Osteoblast (primary cell): ENCODE measurements around the gene ZNF775. TPM values are rescaled to one million over a fixed set of nuclear protein-coding genes. Genes with fewer than 3 reads are reported as not detected.

Source experiments
- DNase-seq: peaks from one replicate; pipeline ENCODE4 v3.0.0; 2011; ENCODE audit warnings: low spot score, mixed read lengths; ENCODE audit not compliant: insufficient read length; ENCODE audit errors: missing footprints
- H2AFZ ChIP-seq: 2 replicates; pipeline ENCODE4 v1.6.0; 2011; ENCODE audit warnings: mild to moderate bottlenecking, low read length
- H3K27ac ChIP-seq: 2 replicates; pipeline ENCODE4 v1.5.1; 2011; ENCODE audit warnings: mild to moderate bottlenecking, low read depth, low read length, moderate library complexity
- H3K27me3 ChIP-seq: 2 replicates; pipeline ENCODE4 v1.6.0; 2012; ENCODE audit warnings: mild to moderate bottlenecking, control low read depth, inconsistent platforms, low read length, moderate library complexity; ENCODE audit not compliant: insufficient read depth
- H3K36me3 ChIP-seq: 2 replicates; pipeline ENCODE4 v1.5.1; 2011; ENCODE audit warnings: mild to moderate bottlenecking, low read length, control low read depth, moderate library complexity; ENCODE audit not compliant: insufficient read depth
- H3K4me1 ChIP-seq: 2 replicates; pipeline ENCODE4 v1.5.1; 2011; ENCODE audit warnings: mild to moderate bottlenecking, low read length, control low read depth, moderate library complexity; ENCODE audit not compliant: insufficient read depth
- H3K4me2 ChIP-seq: 2 replicates; pipeline ENCODE4 v1.6.0; 2011; ENCODE audit warnings: mild to moderate bottlenecking, low read length; ENCODE audit not compliant: insufficient read depth
- H3K4me3 ChIP-seq: fragments of 200-600 bp; sonication (generic); 3 replicates; pipeline ENCODE4 v1.5.1; 2012; ENCODE audit warnings: mild to moderate bottlenecking, low read length, inconsistent platforms; ENCODE audit not compliant: insufficient read depth
- H3K79me2 ChIP-seq: 2 replicates; pipeline ENCODE4 v1.6.0; 2012; ENCODE audit warnings: mild to moderate bottlenecking, low read length, control low read depth, inconsistent platforms; ENCODE audit not compliant: insufficient read depth
- H3K9me3 ChIP-seq: 2 replicates; pipeline ENCODE4 v1.5.1; 2011; ENCODE audit warnings: low read depth, low read length, control low read depth
- H4K20me1 ChIP-seq: 2 replicates; pipeline ENCODE4 v1.6.0; 2012; ENCODE audit warnings: mild to moderate bottlenecking, low read length, control low read depth; ENCODE audit not compliant: insufficient read depth
- total RNA-seq: library from RNA; depleted of rRNA; stranded (reverse); fragments of >200 nt; gene quantifications from 2 replicates; pipeline ENCODE4 v1.2.3, GENCODE V29; 2012
- TF ChIP-seq, protein P1 (sequence below): IDR thresholded peaks from 2 replicates; pipeline ENCODE4 v1.5.1; 2011; ENCODE audit warnings: mild to moderate bottlenecking, low read depth, low read length, moderate library complexity; ENCODE audit errors: extremely low read depth

Gene ZNF775
- total RNA-seq, 1 donor: 6.2 TPM

DNA sequence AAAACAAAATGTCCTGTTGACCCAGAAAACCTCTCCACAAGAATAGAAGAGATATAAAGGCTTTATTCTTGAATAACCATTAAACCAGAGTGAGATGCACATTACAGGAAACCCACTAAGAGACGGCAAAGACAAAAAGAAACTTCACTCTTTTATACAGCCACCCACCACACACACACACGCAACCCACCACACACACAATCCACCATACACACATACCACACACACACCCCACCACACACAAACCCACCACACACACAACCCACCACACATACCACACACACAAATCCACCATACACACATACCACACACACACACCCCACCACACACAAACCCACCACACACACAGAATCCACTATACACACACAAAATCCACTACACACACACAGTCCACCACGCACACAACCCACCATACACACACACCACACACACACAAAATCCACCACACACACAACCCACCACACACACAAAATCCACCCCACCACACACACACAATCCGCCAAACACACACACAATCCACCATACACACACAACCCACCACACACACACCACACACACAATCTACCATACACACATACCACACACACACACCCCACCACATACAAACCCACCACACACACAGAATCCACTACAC is 20.0 kb upstream of the ZNF775 start:
- TF ChIP-seq, protein P1, sequence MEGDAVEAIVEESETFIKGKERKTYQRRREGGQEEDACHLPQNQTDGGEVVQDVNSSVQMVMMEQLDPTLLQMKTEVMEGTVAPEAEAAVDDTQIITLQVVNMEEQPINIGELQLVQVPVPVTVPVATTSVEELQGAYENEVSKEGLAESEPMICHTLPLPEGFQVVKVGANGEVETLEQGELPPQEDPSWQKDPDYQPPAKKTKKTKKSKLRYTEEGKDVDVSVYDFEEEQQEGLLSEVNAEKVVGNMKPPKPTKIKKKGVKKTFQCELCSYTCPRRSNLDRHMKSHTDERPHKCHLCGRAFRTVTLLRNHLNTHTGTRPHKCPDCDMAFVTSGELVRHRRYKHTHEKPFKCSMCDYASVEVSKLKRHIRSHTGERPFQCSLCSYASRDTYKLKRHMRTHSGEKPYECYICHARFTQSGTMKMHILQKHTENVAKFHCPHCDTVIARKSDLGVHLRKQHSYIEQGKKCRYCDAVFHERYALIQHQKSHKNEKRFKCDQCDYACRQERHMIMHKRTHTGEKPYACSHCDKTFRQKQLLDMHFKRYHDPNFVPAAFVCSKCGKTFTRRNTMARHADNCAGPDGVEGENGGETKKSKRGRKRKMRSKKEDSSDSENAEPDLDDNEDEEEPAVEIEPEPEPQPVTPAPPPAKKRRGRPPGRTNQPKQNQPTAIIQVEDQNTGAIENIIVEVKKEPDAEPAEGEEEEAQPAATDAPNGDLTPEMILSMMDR: no peak
- no peaks in the 10 kb centered on the region for H3K27me3 ChIP-seq
- H3K4me3 ChIP-seq: no peak overlapping the region
- H3K4me1 ChIP-seq: peaks cover 6% of the 10 kb centered on the region
- no peaks in the 10 kb centered on the region for H3K79me2 ChIP-seq
- no peaks in the 10 kb centered on the region for H3K36me3 ChIP-seq
- H3K27ac ChIP-seq: no peak overlapping the region
- no peak overlapping the region for H2AFZ ChIP-seq
- H4K20me1 ChIP-seq: no peaks in the 10 kb centered on the region
- no peak overlapping the region for H3K4me2 ChIP-seq
- no peaks in the 10 kb centered on the region for H3K9me3 ChIP-seq
- no peak for DNase-seq

DNA sequence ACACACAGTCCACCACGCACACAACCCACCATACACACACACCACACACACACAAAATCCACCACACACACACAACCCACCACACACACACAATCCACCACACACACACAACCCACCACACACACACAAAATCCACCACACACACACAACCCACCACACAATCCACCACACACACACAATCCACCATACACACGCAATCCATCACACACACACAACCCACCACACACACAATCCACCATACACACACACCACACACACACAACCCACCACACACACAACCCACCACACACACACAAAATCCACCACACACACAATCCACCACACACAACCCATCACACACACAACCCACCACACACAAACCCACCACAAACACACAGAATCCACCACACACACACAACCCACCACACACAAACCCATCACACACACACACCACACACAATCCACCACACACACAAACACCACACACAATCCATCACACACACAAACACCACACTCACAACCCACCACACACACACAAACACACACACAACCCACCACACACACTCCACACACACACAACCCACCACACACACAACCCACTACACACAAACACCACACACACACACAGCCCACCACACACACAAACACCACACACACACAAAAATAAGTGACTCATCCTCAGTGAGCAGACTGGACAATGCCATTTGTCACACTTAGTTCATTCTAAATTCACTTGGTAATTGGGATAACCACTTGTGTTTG is 19.3 kb upstream of the ZNF775 start:
- H3K36me3 ChIP-seq: no peaks in the 10 kb centered on the region
- no peak for DNase-seq
- no peak overlapping the region for H3K27ac ChIP-seq
- H2AFZ ChIP-seq: no peak overlapping the region
- no peaks in the 10 kb centered on the region for H3K79me2 ChIP-seq
- no peaks in the 10 kb centered on the region for H3K9me3 ChIP-seq
- no peaks in the 10 kb centered on the region for H4K20me1 ChIP-seq
- peaks cover 6% of the 10 kb centered on the region for H3K4me1 ChIP-seq
- H3K4me2 ChIP-seq: no peak overlapping the region
- H3K4me3 ChIP-seq: no peak overlapping the region
- H3K27me3 ChIP-seq: no peaks in the 10 kb centered on the region
- TF ChIP-seq, protein P1: no peak

DNA sequence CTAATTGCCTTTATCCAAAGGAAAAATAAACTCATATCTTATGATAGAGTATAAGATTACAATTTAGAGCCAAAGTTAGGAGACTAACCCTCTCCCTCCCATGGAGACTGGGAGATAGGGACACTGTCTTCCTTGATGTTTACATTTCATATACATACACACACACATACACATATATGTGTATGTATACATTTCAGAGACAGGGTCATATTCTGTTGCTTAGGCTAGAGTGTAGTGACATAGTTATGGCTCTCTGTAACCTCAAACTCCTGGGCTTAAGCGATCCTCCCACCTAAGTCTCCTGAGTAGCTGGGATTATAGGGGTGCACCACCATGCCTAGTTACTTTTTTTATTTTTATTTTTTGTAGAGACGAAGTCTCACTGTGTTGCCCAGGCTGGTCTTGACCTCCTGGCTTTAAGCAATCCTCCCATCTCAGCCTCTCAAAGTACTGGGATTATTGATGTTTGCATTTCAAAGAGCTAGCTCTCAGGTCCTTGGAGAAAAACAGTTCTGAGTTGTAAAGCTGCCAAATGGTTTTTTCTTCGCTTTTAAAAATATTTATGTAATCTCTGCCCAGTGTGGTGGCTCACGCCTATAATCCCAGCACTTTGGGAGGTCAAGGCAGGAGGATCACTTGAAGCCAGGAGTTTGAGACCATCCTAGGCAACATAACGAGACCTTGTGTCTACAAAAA is 18.6 kb upstream of the ZNF775 start:
- Histone ChIP-seq H3K27me3 (no peaks in the 10 kb centered on the region), H2AFZ (no peak overlapping the region), H3K27ac (no peak overlapping the region), H3K4me3 (no peak overlapping the region), H3K79me2 (no peaks in the 10 kb centered on the region), H3K4me2 (no peak overlapping the region), H3K36me3 (no peaks in the 10 kb centered on the region), H3K4me1 (peaks cover 4% of the 10 kb centered on the region), H4K20me1 (no peaks in the 10 kb centered on the region), H3K9me3 (no peaks in the 10 kb centered on the region)
- TF ChIP-seq, protein P1: no peak
- DNase-seq: no peak

DNA sequence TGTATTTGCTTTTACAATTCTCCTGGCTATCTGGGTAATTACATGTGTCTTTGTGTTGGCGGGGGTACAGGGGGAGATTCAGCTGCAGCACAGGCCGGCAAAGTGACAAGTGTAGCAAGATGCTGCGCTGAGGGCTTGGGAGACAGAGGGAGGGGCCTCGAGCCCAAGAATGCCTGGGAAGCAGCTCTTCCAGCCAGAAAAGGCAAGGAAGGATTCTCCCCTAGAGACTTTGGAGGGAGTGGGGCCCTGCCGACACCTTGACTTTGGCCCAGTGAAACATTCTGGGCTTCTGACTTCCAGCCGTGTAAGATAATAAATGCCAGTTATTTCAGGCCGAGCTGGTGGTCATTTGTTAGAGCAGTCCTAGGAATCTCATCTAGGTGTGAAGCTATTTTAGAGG is 17.7 kb upstream of the ZNF775 start:
- TF ChIP-seq, protein P1: no peak
- Histone ChIP-seq H3K36me3 (no peaks in the 10 kb centered on the region), H3K4me1 (peaks cover 4% of the 10 kb centered on the region), H2AFZ (no peak overlapping the region), H3K79me2 (no peaks in the 10 kb centered on the region), H4K20me1 (no peaks in the 10 kb centered on the region), H3K9me3 (no peaks in the 10 kb centered on the region), H3K27ac (no peak overlapping the region), H3K4me3 (no peak overlapping the region), H3K4me2 (no peak overlapping the region), H3K27me3 (no peaks in the 10 kb centered on the region)
- DNase-seq: no peak
